ENCODE measurements around the gene PCDHGA12. TPM values are rescaled to one million over a fixed set of nuclear protein-coding genes. Genes with fewer than 3 reads are reported as not detected.

Gene PCDHGA12
- total and polyA plus RNA-seq, 2 of the 8 experiments (the other 6 are each of a cell fraction or from before 2014, with no cell fraction given) = 0.88 to 1.3 TPM

DNA sequence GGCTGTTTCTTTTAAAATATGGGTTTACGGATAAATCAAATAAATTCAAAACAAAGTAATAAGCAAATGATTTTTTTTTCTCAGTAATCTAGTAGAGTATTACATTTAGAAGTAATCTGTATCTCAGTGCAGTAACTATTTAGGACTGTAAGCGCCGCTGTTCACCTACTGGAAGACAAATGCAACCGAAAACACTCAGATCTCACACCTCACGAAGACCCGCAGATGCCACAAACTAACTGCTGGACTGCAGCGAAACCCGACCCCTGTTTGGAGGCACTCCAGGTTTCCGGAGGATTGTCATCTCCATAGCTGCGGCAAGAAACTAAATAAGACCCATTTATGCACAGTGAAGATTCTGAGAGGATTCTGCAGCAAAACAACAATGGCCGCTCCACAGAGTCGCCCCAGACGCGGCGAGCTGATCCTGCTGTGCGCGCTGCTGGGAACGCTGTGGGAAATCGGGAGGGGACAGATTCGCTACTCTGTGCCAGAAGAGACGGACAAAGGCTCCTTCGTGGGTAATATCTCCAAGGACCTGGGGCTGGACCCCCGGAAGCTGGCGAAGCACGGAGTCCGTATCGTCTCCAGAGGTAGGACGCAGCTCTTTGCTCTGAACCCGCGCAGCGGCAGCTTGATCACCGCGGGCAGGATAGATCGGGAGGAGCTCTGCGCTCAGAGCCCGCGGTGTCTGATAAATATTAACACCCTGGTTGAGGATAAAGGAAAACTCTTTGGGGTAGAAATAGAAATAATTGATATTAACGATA is 37.7 kb upstream of the PCDHGA12 start, which contains the start of gene PCDHGA8:
Gene PCDHGA8, plus strand, starts transcription at position 205 of the 770 bp plus-strand sequence. Its CDS starts 181 bp downstream, at position 386.
- no peak within 1 kb of the TSS for H3K9ac ChIP-seq (replicated peaks in 1 of 4; ENCODE audit: extremely low read depth in 1 of 4, low read depth in 3 of 4, low read length in 3 of 4)
- H3K4me3 ChIP-seq (ENCODE audit: extremely low read depth in 1 of 4, insufficient read depth in 2 of 4, low read depth in 3 of 4, low read length in 4 of 4) = peak within 1 kb of the TSS in 1 of 4 experiments; percentile 23; a peak in 1 of 8 replicates
- no peaks in the 10 kb centered on the region for H3K4me1 ChIP-seq (replicated peaks in 1 of 4; ENCODE audit: control insufficient read depth in 3 of 4, insufficient read depth in 4 of 4, low read length in 3 of 4)
- H3K27ac ChIP-seq (ENCODE audit: low read depth, low read length) = no peak within 1 kb of the TSS
- H3K79me2 ChIP-seq (ENCODE audit: control insufficient read depth in 1 of 2, insufficient read depth in 2 of 2, low read length in 2 of 2) = no peaks in the 10 kb centered on the region
- no peaks in the 10 kb centered on the region for H3K23me2 ChIP-seq (ENCODE audit: low read depth, low read length)
- no peaks in the 10 kb centered on the region; a peak in 1 of 7 replicates for H3K27me3 ChIP-seq (replicated peaks in 1 of 4; ENCODE audit: control insufficient read depth in 3 of 4, extremely low read depth in 1 of 4, insufficient read depth in 3 of 4, low read length in 3 of 4)
- H3K4ac ChIP-seq (replicated peaks; ENCODE audit: insufficient read length, low read depth, low read length) = no peak within 1 kb of the TSS
- CTCF ChIA-PET (ENCODE audit: partially characterized antibody) = interaction anchor here (0.7 to 8.7 kb wide), 11 partner anchors 10 to 171 kb away, joined by 3 to 68 read pairs (median 5); partner anchors contain the start of genes PCDHGA10, PCDHGA11, PCDHGA9 and PCDHGB6
- FAIRE-seq (no peak), DNase-seq (ENCODE audit: low read depth in 1 of 2, low spot score in 2 of 2) (no peak)
- no peak within 1 kb of the TSS for H3K14ac ChIP-seq (ENCODE audit: insufficient read length)
- H2BK12ac ChIP-seq (ENCODE audit: low read depth, low read length) = no peak within 1 kb of the TSS
- no peak within 1 kb of the TSS for H3K4me2 ChIP-seq (ENCODE audit: insufficient read depth in 1 of 2, low read depth in 2 of 2, low read length in 2 of 2)
- H2BK15ac ChIP-seq (ENCODE audit: low read length) = no peak within 1 kb of the TSS
- no peak within 1 kb of the TSS for H2BK20ac ChIP-seq (ENCODE audit: low read length)
- H3K23ac ChIP-seq (ENCODE audit: insufficient read length) = no peak within 1 kb of the TSS
- POLR2A ChIA-PET (ENCODE audit: partially characterized antibody) = no interaction called here
- WGBS, 2 experiments (ENCODE audit: extremely low coverage in 1 of 2, insufficient coverage in 1 of 2, insufficient read length in 1 of 2, insufficient replicate concordance in 2 of 2, low coverage in 1 of 2, low lambda C conversion rate in 2 of 2, missing lambda C conversion rate in 1 of 2) = 96% methylated on average over 38 of the region's 38 CpGs; no CpG with 5 or more reads in 1 of the 2 experiments
- H3K36me3 ChIP-seq (ENCODE audit: control insufficient read depth in 2 of 4, insufficient read depth in 4 of 4, low read length in 3 of 4) = peaks cover 3 to 29% (median 14%) of the 10 kb centered on the region in 4 experiments; a peak in 7 of 8 replicates
- H2AK5ac ChIP-seq (ENCODE audit: low read depth, low read length) = no peak within 1 kb of the TSS
- H3K18ac ChIP-seq (ENCODE audit: extremely low read depth, low read length) = no peak within 1 kb of the TSS
- H2BK120ac ChIP-seq (replicated peaks; ENCODE audit: low read depth, low read length) = no peak within 1 kb of the TSS
- no peak within 1 kb of the TSS for H2BK5ac ChIP-seq (ENCODE audit: low read depth, low read length)
- no peak within 1 kb of the TSS for H4K91ac ChIP-seq (replicated peaks; ENCODE audit: insufficient read length, low read length)
- no peaks in the 10 kb centered on the region for H4K20me1 ChIP-seq (replicated peaks in 1 of 2; ENCODE audit: control insufficient read depth in 1 of 2, insufficient read depth in 2 of 2, low read length in 2 of 2)
- H3K79me1 ChIP-seq (ENCODE audit: low read depth, low read length) = no peaks in the 10 kb centered on the region
- H2AFZ ChIP-seq (ENCODE audit: low read length) = no peak within 1 kb of the TSS
- H3K9me3 ChIP-seq (ENCODE audit: insufficient read depth in 2 of 2, low read depth in 1 of 2, low read length in 1 of 2) = peaks cover 53 to 64% of the 10 kb centered on the region in 2 experiments
- no peak within 1 kb of the TSS; the same call in 1 of the 2 replicates for H4K8ac ChIP-seq (ENCODE audit: extremely low read depth, insufficient read depth, low read length)
- no peak within 1 kb of the TSS for H3K56ac ChIP-seq (replicated peaks; ENCODE audit: insufficient read length, low read depth, low read length)
- no peak within 1 kb of the TSS for H4K5ac ChIP-seq (ENCODE audit: insufficient read length, low read depth, low read length)
- no peak for TF ChIP-seq CEBPB (IDR thresholded peaks at IDR 0.05; ENCODE audit: low read depth, low read length)
- TF ChIP-seq NANOG (IDR thresholded peaks at IDR 0.05; ENCODE audit: insufficient read depth, low read depth, low read length, poor library complexity, severe bottlenecking) = no peak
- TF ChIP-seq RAD21 (IDR thresholded peaks at IDR 0.05 in 1 of 2, conservative IDR thresholded peaks at IDR 0.05 in 1 of 2; ENCODE audit: low read depth in 2 of 2, low read length in 2 of 2) = no peak
